Measurements from ENCODE around the gene SNRPA.

- no peak for TF ChIP-seq EP300 (IDR thresholded peaks at IDR 0.05)
- TF ChIP-seq CTCF (IDR thresholded peaks at IDR 0.05): no peak
Measured at GRCh38 chr19:40797166-40797962, 46.4 kb downstream of the SNRPA start.
